GM19395 (cell line): ENCODE data around the gene TMEM145.

Source experiments
- ATAC-seq: cut with Tn5 transposase; IDR thresholded peaks from one replicate; pipeline ENCODE4 v1.9.1; 2021; ENCODE audit warnings: mild to moderate bottlenecking, moderate library complexity; ENCODE audit not compliant: unreplicated experiment

The TMEM145 gene

DNA sequence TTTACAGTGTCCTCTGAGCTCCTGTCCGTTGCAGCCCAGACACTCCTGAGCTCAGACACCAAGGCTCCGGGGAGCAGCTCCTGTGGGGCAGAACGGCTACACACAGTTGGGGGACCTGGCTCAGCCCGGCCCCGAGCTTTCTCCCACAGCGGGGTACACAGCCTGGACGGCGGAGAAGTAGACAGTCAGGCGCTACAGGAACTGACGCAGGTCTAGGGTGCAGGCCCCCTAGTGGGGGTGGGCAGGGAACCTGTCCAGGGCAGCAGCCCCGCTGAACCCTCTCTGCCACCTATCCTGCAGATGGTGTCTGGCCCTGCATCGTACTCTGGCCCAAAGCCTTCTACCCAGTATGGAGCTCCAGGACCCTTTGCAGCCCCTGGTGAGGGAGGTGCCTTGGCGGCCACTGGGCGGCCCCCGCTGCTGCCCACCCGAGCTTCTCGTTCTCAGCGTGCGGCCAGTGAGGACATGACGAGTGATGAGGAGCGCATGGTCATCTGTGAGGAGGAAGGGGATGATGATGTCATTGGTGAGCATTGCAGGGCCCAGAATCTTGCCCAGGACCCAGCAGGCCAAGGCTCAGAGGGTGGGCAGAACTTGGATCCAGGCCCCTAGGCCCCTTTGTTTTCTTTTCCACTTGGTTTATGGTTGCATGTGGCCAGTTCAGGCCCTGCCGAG lies 24.1 kb upstream of the TMEM145 start:
- ATAC-seq, result no peak

DNA sequence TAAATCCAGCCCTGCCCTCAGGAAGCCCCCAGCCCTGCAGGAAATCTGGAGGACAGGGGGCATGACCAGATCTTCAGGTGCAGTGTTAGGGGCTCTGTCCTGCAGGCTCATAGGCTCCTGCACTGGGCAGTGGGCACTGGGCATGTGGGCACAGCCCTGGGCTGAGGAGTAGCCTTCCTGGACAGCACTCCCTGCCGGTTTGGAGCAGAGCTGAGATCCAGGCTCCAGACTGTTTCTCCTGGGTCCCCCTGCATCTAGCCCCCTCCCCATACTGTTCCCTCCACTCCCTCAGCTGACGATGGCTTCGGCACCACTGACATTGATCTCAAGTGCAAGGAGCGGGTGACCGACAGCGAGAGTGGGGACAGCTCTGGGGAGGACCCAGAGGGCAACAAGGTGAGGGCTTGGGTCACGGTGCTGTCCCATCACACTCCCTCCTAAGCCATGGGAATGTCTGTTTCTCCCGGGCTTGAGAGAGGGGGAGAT lies 23.5 kb upstream of the TMEM145 start:
- ATAC-seq, result no peak

DNA sequence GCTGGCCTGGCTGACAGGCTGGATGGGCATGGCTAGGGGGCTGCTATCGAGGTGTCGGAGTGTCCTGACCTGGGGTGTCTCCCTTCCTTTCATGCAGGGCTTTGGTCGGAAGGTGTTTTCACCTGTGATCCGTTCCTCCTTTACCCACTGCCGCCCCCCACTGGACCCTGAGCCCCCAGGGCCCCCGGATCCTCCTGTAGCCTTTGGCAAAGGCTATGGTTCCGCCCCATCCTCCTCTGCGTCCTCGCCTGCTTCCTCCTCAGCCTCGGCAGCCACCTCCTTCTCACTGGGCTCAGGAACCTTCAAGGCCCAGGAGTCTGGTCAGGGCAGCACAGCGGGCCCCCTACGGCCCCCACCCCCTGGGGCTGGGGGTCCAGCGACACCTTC lies 23.0 kb upstream of the TMEM145 start:
- ATAC-seq, result no peak

DNA sequence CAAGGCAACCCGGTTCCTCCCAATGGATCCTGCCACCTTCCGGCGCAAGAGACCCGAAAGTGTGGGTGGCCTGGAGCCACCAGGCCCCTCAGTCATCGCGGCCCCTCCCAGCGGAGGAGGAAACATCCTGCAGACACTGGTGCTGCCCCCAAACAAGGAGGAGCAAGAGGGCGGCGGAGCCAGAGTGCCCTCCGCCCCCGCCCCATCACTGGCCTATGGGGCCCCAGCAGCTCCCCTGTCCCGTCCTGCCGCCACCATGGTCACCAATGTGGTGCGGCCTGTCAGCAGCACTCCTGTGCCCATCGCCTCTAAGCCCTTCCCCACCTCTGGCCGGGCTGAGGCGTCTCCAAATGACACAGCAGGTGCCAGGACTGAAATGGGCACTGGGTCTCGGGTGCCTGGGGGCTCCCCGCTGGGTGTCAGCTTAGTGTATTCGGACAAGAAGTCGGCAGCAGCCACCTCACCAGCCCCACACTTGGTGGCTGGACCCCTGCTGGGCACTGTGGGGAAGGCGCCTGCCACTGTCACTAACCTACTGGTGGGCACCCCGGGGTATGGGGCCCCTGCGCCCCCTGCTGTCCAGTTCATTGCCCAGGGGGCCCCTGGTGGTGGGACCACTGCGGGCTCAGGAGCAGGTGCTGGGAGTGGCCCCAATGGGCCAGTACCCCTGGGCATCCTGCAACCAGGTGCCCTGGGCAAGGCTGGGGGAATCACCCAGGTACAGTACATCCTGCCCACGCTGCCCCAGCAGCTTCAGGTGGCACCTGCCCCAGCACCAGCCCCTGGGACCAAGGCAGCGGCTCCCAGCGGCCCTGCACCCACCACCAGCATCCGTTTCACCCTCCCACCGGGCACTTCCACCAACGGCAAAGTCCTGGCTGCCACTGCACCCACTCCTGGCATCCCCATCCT lies 22.3 kb upstream of the TMEM145 start:
- no peak for ATAC-seq

DNA sequence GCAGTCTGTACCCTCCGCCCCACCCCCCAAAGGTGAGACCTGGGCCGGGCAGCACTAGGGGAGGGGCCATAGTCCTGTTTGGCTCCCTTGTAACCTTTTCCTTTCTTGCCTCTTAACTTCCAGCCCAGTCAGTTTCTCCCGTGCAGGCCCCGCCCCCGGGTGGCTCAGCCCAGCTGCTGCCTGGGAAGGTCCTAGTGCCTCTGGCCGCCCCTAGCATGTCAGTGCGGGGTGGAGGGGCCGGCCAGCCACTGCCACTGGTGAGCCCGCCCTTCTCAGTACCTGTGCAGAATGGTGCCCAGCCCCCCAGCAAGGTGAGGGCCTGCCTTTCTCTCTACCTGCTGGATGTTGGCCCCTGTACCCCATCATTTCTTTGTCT lies 21.7 kb upstream of the TMEM145 start:
- no peak for ATAC-seq

DNA sequence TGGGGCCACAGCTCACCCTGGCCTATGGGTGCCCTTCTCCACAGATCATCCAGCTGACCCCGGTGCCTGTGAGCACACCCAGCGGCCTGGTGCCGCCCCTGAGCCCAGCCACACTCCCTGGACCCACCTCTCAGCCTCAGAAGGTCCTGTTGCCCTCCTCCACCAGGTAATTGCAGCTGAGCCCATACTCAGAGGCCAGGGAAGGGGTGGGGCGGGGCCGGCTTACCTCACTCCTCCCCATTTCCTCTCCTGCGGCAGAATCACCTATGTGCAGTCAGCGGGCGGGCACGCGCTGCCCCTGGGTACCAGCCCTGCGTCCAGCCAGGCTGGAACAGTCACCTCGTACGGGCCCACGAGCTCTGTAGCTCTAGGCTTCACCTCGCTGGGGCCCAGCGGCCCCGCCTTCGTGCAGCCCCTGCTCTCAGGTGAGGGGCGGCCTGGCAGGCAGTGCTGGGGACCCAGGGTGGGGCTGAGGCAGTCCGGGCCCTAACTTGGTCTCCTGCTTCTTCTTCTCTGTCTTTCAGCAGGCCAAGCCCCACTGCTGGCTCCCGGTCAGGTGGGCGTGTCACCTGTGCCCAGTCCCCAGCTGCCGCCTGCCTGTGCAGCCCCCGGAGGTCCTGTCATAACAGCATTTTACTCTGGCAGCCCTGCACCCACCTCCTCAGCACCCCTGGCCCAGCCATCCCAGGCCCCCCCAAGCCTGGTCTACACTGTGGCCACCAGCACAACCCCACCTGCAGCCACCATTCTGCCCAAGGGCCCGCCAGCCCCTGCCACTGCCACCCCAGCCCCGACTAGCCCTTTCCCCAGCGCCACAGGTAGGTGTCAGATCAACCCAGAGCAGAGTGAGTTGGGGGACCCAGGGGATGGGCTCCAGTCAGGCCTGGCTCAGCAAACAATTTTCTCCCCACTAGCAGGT lies 20.8 kb upstream of the TMEM145 start:
- ATAC-seq, result no peak

DNA sequence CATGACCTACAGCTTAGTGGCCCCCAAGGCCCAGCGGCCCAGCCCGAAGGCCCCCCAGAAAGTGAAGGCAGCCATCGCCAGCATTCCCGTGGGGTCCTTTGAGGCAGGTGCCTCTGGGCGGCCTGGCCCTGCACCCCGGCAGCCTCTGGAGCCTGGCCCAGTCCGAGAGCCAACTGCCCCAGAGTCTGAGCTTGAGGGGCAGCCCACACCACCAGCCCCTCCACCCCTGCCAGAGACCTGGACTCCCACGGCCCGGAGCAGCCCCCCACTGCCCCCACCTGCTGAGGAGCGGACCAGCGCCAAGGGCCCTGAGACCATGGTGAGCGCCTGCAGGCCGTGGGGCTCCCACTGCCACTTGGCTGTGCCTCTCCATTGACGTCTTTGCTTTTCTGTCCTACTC lies 20.1 kb upstream of the TMEM145 start:
- no peak for ATAC-seq

DNA sequence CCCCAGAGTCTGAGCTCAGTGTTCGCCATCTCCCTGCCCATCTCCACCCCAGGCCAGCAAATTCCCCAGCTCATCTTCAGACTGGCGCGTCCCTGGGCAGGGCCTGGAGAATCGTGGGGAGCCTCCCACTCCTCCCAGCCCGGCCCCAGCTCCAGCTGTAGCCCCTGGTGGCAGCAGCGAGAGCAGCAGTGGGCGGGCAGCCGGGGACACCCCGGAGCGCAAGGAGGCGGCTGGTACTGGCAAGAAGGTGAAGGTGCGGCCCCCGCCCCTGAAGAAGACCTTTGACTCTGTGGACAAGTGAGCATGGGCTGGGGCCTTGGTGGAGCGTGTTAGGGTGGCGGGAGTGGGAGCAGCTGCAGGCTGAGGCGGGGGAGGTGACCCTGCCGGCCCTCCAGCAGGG lies 19.6 kb upstream of the TMEM145 start:
- ATAC-seq, result no peak

DNA sequence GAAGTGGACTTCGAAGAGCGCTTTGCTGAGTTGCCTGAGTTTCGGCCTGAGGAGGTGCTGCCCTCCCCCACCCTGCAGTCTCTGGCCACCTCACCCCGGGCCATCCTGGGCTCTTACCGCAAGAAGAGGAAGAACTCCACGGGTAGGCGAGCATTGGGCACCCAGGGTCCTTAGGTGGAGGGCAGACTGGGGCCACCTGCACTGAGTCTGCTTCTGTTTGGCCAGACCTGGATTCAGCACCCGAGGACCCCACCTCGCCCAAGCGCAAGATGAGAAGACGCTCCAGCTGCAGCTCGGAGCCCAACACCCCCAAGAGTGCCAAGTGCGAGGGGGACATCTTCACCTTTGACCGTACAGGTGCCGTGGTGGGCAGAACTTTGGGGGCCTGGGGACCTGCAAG lies 19.2 kb upstream of the TMEM145 start:
- no peak for ATAC-seq

DNA sequence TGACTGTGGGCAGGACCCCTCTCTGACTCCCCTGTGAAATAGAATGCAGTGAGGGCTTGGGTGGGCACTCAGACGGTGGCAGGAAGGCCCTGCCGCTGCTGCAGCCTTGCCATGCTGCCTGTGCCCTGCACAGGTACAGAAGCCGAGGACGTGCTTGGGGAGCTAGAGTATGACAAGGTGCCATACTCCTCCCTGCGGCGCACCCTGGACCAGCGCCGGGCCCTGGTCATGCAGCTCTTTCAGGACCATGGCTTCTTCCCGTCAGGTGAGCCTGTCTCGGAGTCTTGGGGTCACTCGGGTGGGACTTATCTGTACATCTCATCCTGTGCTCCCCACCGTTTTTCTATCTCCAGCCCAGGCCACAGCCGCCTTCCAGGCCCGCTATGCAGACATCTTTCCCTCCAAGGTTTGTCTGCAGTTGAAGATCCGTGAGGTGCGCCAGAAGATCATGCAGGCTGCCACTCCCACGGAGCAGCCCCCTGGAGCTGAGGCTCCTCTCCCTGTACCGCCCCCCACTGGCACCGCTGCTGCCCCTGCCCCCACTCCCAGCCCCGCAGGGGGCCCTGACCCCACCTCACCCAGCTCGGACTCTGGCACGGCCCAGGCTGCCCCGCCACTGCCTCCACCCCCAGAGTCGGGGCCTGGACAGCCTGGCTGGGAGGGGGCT lies 18.5 kb upstream of the TMEM145 start:
- ATAC-seq, result no peak

DNA sequence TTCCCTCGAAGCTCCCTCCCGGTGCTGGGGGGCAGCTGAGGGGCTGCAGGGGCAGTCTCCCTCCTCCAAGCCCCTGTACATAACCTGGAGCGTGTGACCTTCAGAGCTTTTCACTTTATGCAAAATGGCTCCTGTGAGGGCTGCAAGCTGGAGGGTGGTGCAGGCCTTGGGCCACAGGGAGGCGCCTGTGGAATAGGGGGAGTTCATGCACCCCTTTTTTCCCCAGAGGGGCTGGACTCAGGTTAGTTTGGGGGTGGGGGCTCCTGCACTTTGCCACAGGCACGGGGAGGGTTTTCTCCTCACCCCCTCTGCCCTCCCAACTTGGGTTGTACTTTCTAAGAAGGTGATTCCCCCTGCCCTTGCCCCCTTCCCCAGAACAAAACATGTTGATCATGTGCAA lies 17.8 kb upstream of the TMEM145 start:
- no peak for ATAC-seq

DNA sequence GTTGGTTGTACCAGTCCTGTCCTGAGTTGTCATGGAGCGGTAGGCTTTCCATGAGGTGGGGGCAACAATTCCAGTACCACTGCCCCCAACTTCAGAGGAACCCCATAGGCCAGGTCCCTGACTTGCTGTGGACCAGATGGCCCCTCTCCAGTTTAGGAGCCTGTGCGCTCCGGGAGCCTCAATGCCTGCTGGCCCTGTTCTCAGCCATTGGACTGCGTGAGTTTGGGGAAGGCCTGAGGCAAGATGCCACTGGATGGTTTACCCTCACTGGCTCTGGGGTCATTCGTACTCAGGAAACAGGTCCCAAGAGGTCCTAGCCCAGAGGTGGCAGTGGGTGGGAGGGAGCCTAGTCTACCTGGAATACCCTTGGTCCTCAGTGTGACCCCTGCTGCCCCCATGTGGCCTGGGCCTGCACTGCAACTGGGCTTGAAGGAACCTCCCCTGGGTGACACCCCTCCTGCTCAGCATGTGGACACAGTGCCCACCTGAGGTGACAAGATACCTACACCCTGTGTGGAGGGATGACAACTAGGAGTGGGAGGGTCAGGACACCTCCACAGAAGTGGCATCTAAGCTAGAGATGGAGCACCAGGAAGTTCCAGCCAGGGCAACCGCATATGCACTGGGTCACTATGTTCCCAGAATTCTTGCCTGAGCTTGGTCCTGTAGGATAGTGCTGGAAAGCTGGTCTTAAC lies 17.1 kb upstream of the TMEM145 start:
- no peak for ATAC-seq

DNA sequence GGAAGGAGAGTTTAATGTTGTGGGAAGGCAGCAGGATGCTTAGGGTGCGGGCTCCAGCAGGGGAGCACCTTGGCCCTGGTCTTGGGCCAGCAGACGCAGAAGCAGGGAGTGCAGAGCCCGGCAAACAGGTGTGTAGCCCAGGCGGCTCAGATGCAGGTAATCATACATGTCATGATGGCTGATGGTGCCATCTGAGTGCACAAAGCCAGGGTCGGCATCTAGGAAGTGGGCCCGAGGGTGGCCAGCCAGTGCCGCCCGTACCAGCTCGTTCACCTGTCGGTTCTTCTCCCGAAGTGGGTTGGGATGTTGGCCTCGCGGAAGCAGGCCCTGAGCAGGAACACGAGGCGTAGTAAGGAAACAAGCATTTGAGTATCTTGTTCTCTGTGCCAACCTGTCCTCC lies 16.1 kb upstream of the TMEM145 start:
- no peak for ATAC-seq

DNA sequence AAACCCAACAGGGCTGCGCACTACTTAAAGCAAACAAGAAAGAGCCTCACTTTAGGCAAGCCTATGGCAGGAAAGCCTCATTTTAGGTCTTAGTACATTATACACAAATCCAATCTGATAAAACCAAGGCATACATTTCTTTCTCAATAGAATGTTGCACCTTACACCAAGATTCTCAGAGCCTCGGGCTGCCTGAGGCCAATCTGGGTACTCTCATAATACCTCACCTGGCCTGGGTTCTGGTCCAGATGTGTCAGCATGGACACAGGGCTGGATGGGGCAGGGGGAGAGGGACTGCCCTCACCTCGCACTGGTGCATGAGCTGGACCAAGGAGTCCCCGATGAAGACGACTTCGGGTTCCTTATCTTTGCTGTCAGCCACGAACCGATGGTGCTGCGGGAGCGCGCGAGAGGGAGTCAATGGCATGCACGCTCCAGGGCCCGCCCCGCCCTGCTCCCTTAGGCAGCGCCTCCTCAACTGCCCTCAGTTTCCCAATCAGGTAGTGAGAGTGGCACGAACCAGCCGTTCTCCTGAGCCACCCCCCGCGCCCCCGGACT lies 11.4 kb upstream of the TMEM145 start, which contains the start of gene PRR19:
PRR19 (plus strand) TSS at position 487 of the 558 bp plus-strand sequence. CDS start 7,453 bp downstream, outside the sequence.
- peak; percentile 13 for ATAC-seq

DNA sequence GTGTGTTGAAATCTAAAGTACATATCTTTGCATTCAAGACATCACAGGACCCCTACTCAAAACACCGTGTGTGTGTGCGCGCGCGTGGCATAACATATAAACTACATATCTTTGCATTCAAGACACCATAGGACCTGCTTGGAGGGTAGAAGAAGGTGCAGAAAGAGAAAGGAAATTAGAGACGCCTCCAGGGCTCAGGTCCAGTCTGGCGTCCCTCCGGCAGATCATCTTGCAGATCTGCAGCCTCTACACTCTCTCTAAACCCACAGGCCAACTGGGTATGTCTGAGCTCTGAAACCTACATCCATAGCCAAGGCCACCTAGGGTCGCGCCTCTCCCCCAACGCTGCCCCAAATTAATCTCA lies 10.0 kb upstream of the TMEM145 start:
- ATAC-seq, result no peak

DNA sequence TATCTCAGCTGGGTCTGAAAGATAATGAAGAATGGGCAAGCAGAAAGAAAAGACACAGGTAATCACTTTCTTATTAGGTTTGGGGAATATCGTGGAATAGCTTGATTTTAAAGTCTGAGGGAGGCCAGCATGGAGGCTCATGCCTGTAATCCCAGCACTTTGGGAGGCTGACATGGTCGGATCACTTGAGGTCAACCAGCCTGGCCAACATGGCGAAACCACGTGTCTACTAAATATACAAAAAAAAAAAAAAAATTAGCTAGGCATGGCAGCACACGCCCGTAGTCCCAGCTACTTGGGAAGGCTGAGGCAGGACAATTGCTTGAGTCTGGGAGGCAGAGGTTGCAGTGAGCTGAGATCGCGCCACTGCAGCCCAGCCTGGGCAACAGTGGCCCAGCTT lies 9.2 kb upstream of the TMEM145 start:
- no peak for ATAC-seq

DNA sequence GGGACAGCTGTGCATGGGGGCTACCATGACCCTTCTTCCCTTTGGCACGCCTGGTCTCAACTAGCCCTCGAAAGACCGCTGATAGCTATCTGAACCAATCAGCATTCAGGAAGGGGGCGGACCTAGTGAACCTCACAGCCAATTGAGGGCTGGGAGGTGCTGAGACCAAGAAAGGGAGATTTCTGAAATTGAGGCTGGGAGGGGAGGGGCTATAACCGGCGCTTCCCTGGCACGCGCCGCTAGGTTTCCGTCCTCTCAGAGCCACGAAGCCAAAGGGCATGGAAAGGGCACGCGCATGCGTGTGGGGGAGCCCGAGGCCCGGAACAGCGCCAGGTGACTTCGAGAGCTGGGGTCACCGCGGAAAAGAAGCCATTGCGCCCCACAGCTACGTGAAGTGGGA lies 6.5 kb upstream of the TMEM145 start:
- no peak for ATAC-seq

DNA sequence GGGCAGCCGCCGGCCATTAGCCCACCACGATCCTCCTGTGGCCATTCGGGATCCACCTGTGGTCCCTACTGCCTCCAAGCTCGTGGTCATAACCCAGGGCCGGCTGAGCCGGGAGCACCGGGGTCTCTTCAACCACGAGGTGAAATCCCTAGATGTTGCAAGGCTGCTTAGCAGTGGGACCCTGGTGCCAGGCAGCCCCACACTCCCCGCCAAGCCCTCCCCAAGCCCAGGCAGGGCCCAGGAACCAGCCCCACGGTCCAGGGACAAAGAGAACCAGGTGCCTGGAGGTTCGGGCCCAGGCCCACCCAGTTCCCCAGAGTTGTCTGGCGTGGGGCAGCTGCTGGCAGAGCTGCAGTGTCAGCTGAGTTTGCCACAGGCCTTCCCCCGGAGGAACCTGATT lies 3.4 kb upstream of the TMEM145 start:
- no peak for ATAC-seq

DNA sequence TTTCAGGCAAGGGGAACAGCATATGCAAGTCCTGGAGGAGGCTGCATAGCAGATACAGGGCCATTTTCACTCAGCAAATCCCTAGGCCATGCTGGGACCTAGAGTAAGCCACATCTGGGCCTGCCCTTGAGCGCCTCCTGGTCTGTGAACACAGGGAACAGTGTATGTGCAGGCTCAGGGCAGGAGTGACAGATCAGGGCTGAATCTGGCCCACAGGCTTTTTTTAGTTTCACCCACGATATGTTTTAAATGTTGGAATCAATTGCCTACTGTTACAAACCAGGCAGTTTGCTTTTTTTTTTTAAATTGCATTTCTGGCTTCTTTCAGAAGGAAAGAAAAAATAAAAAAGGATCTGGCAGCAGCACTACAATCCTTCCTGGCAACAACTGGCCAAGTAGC lies 1.5 kb upstream of the TMEM145 start:
- no peak for ATAC-seq

DNA sequence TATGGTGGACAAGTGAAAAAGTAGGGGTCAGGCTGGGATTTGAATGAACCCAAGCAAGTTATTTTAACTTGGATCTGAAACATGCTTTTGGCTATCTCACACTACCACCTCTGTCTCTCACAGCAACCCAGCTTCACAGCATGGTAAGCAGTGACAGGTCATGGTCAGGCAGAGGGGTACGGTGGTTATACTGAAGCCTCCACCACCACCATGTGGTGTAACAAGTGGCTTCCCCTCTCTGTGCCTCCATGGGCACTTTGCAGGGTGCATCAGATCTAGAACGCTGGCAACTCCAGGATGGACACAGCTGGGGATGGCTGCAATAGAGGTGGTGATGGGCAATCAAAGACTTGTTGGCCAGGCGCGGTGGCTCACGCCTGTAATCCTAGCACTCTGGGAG lies 739 bp upstream of the TMEM145 start:
- ATAC-seq, result no peak
